Liver (tissue), 9 donors: ENCODE results near the gene ERN2. TPM values are rescaled to one million over a fixed set of nuclear protein-coding genes. Genes with fewer than 3 reads are reported as not detected.

Experiments
- DNase-seq: peaks from one replicate; pipeline ENCODE4 v3.0.0-alpha.2; 2017; ENCODE audit warnings: low spot score
- H3K27ac ChIP-seq, 2 donors: one replicate each; pipeline ENCODE4 v1.7.0; 2013; ENCODE audit warnings: inconsistent platforms in 2 of 2, low read length in 2 of 2, control low read depth in 1 of 2, low read depth in 1 of 2, mild to moderate bottlenecking in 1 of 2
- H3K27me3 ChIP-seq, 4 donors: one replicate each; pipeline versions ENCODE4 v1.6.1 to v1.7.0; 2013; ENCODE audit warnings: low read length in 3 of 4, inconsistent platforms in 1 of 4, mild to moderate bottlenecking in 1 of 4, moderate library complexity in 1 of 4; ENCODE audit not compliant: control insufficient read depth in 4 of 4, insufficient read depth in 4 of 4
- H3K36me3 ChIP-seq, 4 donors: one replicate each; pipeline versions ENCODE4 v1.6.1 to v1.7.0; 2013; ENCODE audit warnings: low read length in 3 of 4, mild to moderate bottlenecking in 3 of 4, low read depth in 1 of 4, moderate library complexity in 1 of 4; ENCODE audit not compliant: control insufficient read depth in 4 of 4, insufficient read depth in 3 of 4
- H3K4me1 ChIP-seq, 4 donors: one replicate each; pipeline versions ENCODE4 v1.6.1 to v1.7.0; 2013; ENCODE audit warnings: low read length in 3 of 4, mild to moderate bottlenecking in 3 of 4, moderate library complexity in 1 of 4; ENCODE audit not compliant: control insufficient read depth in 4 of 4, insufficient read depth in 4 of 4
- H3K4me3 ChIP-seq, 3 donors: one replicate each; pipeline versions ENCODE4 v1.6.1 to v1.7.0; 2013; ENCODE audit warnings: low read length in 3 of 3, control low read depth in 1 of 3, low read depth in 1 of 3, mild to moderate bottlenecking in 1 of 3
- H3K9ac ChIP-seq, 2 donors: one replicate each; pipeline ENCODE4 v1.7.0; 2013; ENCODE audit warnings: low read length in 2 of 2, mild to moderate bottlenecking in 2 of 2, moderate library complexity in 2 of 2, control low read depth in 1 of 2, low read depth in 1 of 2
- H3K9me3 ChIP-seq, 4 donors: one replicate each; pipeline versions ENCODE4 v1.6.1 to v1.7.0; 2013; ENCODE audit warnings: low read length in 3 of 4; ENCODE audit not compliant: control insufficient read depth in 4 of 4
- FOXA1 ChIP-seq: IDR thresholded peaks from 2 replicates; pipeline ENCODE4 v1.6.1; 2016; ENCODE audit warnings: antibody characterized with exemption
- GABPA ChIP-seq, 2 donors: IDR thresholded peaks in 1 of 2; conservative IDR thresholded peaks in 1 of 2; 2 replicates each; pipeline ENCODE4 v1.6.1; 2016; ENCODE audit warnings: antibody characterized with exemption in 2 of 2, mild to moderate bottlenecking in 1 of 2, moderate library complexity in 1 of 2
- HNF4G ChIP-seq: IDR thresholded peaks from 2 replicates; pipeline ENCODE4 v1.6.1; 2016; ENCODE audit warnings: antibody characterized with exemption
- JUND ChIP-seq, 2 donors: IDR thresholded peaks; 2 replicates each; pipeline ENCODE4 v1.6.1; 2016; ENCODE audit warnings: antibody characterized with exemption in 2 of 2
- RAD21 ChIP-seq, 2 donors: IDR thresholded peaks; 2 replicates each; pipeline ENCODE4 v1.6.1; 2016; ENCODE audit warnings: antibody characterized with exemption in 2 of 2, mild to moderate bottlenecking in 2 of 2
- RXRA ChIP-seq, 2 donors: IDR thresholded peaks; 2 replicates each; pipeline ENCODE4 v1.6.1; 2017 to 2018; ENCODE audit warnings: antibody characterized with exemption in 2 of 2, mild to moderate bottlenecking in 1 of 2
- YY1 ChIP-seq: IDR thresholded peaks from 2 replicates; pipeline ENCODE4 v1.6.1; 2016; ENCODE audit warnings: antibody characterized with exemption, mild to moderate bottlenecking
- WGBS: extraction: QIAGEN DNeasy Blood & Tissue Kit; methylation state at CpG from one replicate; pipeline ENCODE4 v1.1.7; 2013; 5-methylcytosine and 5-hydroxymethylcytosine counted together
- polyA plus RNA-seq, 2 donors: library from polyadenylated mRNA; stranded (reverse) in 1 of 2; unstranded in 1 of 2; fragments of 200-250 nt in 1 of 2; fragments of >200 nt in 1 of 2; fragmentation: Nextera tagmentation in 1 of 2; extraction: Ambion mirVana in 1 of 2; gene quantifications; one replicate each; pipeline versions ENCODE4 v1.2.1 to v1.2.3, GENCODE V29; 2013 to 2015
- total RNA-seq, 2 donors: library from RNA; depleted of rRNA; stranded (reverse); fragments of >200 nt; gene quantifications; one replicate each; pipeline ENCODE4 v1.2.3, GENCODE V29; 2014
- TF ChIP-seq, protein P1 (sequence below): IDR thresholded peaks from 2 replicates; pipeline ENCODE4 v1.6.1; 2016; ENCODE audit warnings: antibody characterized with exemption, mild to moderate bottlenecking
- TF ChIP-seq, protein P2 (sequence below): fragments of 150-350 bp; IDR thresholded peaks from 2 replicates; pipeline ENCODE4 v1.5.1; 2017; ENCODE audit warnings: improper control_type of control experiment, low read depth, low read length; ENCODE audit not compliant: missing input control
- TF ChIP-seq, protein P3 (sequence below): IDR thresholded peaks from 2 replicates; pipeline ENCODE4 v1.6.1; 2016; ENCODE audit warnings: antibody characterized with exemption
- TF ChIP-seq, protein P4 (sequence below): IDR thresholded peaks from 2 replicates; pipeline ENCODE4 v1.6.1; 2016; ENCODE audit warnings: antibody characterized with exemption
- TF ChIP-seq, protein P5 (sequence below): IDR thresholded peaks from 2 replicates; pipeline ENCODE4 v1.6.1; 2016; ENCODE audit warnings: antibody characterized with exemption
- donor health status: healthy.
- donor health status: healthy.
- donor health status: healthy.
- donor health status: healthy.
- donor health status: healthy.

ERN2 gene
- total and polyA plus RNA-seq, 4 donors, result 0.01 to 0.17 TPM; not detected in 2

DNA sequence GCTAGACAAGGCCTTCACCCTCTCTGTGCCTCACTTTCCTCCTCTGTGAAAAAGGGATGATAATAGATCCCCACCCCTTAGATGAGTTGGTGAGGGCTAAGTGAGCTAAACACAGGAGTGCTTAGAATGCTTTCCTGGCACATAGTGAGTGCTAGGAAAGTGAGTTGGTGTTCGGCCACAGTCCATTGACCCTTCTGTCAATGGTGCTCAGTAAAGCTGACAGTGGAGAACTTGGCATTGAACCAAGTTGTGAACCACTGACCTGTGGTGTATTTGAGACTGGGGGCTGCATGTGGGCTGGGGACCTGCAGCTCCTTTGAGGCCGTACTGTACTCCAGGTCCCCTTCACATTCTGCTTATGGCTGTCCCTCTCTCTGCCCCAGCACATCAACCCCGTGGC lies 29.5 kb downstream of the ERN2 start (continued):
- TF ChIP-seq, protein P1, sequence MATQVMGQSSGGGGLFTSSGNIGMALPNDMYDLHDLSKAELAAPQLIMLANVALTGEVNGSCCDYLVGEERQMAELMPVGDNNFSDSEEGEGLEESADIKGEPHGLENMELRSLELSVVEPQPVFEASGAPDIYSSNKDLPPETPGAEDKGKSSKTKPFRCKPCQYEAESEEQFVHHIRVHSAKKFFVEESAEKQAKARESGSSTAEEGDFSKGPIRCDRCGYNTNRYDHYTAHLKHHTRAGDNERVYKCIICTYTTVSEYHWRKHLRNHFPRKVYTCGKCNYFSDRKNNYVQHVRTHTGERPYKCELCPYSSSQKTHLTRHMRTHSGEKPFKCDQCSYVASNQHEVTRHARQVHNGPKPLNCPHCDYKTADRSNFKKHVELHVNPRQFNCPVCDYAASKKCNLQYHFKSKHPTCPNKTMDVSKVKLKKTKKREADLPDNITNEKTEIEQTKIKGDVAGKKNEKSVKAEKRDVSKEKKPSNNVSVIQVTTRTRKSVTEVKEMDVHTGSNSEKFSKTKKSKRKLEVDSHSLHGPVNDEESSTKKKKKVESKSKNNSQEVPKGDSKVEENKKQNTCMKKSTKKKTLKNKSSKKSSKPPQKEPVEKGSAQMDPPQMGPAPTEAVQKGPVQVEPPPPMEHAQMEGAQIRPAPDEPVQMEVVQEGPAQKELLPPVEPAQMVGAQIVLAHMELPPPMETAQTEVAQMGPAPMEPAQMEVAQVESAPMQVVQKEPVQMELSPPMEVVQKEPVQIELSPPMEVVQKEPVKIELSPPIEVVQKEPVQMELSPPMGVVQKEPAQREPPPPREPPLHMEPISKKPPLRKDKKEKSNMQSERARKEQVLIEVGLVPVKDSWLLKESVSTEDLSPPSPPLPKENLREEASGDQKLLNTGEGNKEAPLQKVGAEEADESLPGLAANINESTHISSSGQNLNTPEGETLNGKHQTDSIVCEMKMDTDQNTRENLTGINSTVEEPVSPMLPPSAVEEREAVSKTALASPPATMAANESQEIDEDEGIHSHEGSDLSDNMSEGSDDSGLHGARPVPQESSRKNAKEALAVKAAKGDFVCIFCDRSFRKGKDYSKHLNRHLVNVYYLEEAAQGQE, result no peak
- no peak for TF ChIP-seq RXRA (IDR thresholded peaks at IDR 0.05)

DNA sequence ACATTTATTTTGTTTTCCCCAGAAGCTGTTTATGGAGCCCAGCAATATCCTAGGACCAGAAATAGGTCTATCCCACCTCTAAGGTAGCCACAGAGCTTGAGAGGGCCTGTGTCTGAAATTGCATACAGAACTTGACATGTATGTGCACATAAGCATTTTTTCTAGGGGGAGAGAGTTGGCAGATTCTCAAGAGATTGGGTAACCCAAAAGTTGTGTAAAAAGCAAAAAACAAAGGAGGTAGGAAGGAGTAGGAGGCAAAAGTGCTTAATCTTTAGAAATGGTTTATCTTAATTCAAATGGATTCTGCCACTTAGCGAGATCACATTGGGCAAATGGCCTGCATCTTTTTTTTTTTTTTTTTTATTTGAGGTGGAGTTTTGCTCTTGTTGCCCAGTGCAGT lies 30.8 kb downstream of the ERN2 start:
- 93% methylated on average over 1 of the region's 1 CpG for WGBS
- no peak for TF ChIP-seq YY1
- TF ChIP-seq, protein P2, sequence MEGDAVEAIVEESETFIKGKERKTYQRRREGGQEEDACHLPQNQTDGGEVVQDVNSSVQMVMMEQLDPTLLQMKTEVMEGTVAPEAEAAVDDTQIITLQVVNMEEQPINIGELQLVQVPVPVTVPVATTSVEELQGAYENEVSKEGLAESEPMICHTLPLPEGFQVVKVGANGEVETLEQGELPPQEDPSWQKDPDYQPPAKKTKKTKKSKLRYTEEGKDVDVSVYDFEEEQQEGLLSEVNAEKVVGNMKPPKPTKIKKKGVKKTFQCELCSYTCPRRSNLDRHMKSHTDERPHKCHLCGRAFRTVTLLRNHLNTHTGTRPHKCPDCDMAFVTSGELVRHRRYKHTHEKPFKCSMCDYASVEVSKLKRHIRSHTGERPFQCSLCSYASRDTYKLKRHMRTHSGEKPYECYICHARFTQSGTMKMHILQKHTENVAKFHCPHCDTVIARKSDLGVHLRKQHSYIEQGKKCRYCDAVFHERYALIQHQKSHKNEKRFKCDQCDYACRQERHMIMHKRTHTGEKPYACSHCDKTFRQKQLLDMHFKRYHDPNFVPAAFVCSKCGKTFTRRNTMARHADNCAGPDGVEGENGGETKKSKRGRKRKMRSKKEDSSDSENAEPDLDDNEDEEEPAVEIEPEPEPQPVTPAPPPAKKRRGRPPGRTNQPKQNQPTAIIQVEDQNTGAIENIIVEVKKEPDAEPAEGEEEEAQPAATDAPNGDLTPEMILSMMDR, result no peak
- no peak for TF ChIP-seq RXRA (IDR thresholded peaks at IDR 0.05)
- TF ChIP-seq FOXA1, result no peak
- TF ChIP-seq, protein P3, sequence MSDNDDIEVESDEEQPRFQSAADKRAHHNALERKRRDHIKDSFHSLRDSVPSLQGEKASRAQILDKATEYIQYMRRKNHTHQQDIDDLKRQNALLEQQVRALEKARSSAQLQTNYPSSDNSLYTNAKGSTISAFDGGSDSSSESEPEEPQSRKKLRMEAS, result no peak
- no peak for TF ChIP-seq RAD21 (IDR thresholded peaks at IDR 0.05)
- TF ChIP-seq, protein P1, result no peak
- TF ChIP-seq, protein P4, sequence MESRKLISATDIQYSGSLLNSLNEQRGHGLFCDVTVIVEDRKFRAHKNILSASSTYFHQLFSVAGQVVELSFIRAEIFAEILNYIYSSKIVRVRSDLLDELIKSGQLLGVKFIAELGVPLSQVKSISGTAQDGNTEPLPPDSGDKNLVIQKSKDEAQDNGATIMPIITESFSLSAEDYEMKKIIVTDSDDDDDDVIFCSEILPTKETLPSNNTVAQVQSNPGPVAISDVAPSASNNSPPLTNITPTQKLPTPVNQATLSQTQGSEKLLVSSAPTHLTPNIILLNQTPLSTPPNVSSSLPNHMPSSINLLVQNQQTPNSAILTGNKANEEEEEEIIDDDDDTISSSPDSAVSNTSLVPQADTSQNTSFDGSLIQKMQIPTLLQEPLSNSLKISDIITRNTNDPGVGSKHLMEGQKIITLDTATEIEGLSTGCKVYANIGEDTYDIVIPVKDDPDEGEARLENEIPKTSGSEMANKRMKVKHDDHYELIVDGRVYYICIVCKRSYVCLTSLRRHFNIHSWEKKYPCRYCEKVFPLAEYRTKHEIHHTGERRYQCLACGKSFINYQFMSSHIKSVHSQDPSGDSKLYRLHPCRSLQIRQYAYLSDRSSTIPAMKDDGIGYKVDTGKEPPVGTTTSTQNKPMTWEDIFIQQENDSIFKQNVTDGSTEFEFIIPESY, result no peak
- TF ChIP-seq, protein P5, sequence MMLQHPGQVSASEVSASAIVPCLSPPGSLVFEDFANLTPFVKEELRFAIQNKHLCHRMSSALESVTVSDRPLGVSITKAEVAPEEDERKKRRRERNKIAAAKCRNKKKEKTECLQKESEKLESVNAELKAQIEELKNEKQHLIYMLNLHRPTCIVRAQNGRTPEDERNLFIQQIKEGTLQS, result no peak
- TF ChIP-seq HNF4G, result no peak
- no peak for TF ChIP-seq GABPA (IDR thresholded peaks at IDR 0.05 in 1 of 2, conservative IDR thresholded peaks at IDR 0.05 in 1 of 2)
- no peak for TF ChIP-seq JUND (IDR thresholded peaks at IDR 0.05)
- DNase-seq, result no peak
- Histone ChIP-seq H3K9ac (no peak overlapping the region), H3K27me3 (no peaks in the 10 kb centered on the region), H3K9me3 (no peaks in the 10 kb centered on the region), H3K36me3 (peaks cover 0 to 20% (median 3%) of the 10 kb centered on the region in 4 donors), H3K4me1 (peaks cover 0 to 14% (median 12%) of the 10 kb centered on the region in 4 donors), H3K4me3 (no peak overlapping the region), H3K27ac (no peak overlapping the region)
